ENCODE measurements around the gene TLX2. TPM values are rescaled to one million over a fixed set of nuclear protein-coding genes. Genes with fewer than 3 reads are reported as not detected.

Gene TLX2
- total RNA-seq, 3 donors from 2014 or later, result not detected

DNA sequence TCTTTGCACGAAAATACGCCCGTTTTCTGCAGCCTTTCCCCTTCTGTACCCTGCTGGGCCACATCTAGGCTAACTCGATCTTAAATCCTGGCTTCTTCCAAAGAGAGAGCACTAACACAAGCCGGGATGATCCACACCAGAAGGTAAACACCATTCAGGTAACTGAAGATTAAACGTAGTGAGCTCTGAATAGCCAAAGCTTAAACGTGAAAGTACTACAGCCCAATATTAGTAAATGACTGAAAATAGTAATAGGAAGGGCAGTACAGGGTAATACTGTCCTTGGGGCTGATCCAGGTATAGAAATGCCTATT is 41.3 kb upstream of the TLX2 start:
- DNase-seq (ENCODE audit: low spot score in 2 of 2), result no peak
- Histone ChIP-seq H3K27me3 (no peaks in the 10 kb centered on the region), H3K36me3 (no peaks in the 10 kb centered on the region), H3K9me3 (no peaks in the 10 kb centered on the region), H3K4me1 (peaks cover 4 to 5% of the 10 kb centered on the region in 2 donors), H3K27ac (peak overlapping the region; percentile 82 to 96), H3K4me3 (peak overlapping the region; percentile 67 to 96 (median 77))
- intact Hi-C loops (cut with DNase I; ENCODE audit: low total_unique reads), result no loop called here
- TF ChIP-seq, protein P1, sequence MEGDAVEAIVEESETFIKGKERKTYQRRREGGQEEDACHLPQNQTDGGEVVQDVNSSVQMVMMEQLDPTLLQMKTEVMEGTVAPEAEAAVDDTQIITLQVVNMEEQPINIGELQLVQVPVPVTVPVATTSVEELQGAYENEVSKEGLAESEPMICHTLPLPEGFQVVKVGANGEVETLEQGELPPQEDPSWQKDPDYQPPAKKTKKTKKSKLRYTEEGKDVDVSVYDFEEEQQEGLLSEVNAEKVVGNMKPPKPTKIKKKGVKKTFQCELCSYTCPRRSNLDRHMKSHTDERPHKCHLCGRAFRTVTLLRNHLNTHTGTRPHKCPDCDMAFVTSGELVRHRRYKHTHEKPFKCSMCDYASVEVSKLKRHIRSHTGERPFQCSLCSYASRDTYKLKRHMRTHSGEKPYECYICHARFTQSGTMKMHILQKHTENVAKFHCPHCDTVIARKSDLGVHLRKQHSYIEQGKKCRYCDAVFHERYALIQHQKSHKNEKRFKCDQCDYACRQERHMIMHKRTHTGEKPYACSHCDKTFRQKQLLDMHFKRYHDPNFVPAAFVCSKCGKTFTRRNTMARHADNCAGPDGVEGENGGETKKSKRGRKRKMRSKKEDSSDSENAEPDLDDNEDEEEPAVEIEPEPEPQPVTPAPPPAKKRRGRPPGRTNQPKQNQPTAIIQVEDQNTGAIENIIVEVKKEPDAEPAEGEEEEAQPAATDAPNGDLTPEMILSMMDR (IDR thresholded peaks at IDR 0.05), result no peak

- intact Hi-C loops (cut with DNase I; ENCODE audit: low total_unique reads), result no loop called here
- Histone ChIP-seq H3K36me3 (no peaks in the 10 kb centered on the region), H3K4me1 (peaks cover 4 to 5% of the 10 kb centered on the region in 2 donors), H3K27me3 (no peaks in the 10 kb centered on the region), H3K9me3 (no peaks in the 10 kb centered on the region), H3K27ac (no peak overlapping the region), H3K4me3 (no peak overlapping the region)
- no peak for DNase-seq (ENCODE audit: low spot score in 2 of 2)
- TF ChIP-seq POLR2A (IDR thresholded peaks at IDR 0.05), result no peak
- TF ChIP-seq POLR2AphosphoS5 (IDR thresholded peaks at IDR 0.05), result no peak
- TF ChIP-seq, protein P1 (IDR thresholded peaks at IDR 0.05), result no peak
Observed at GRCh38 chr2:74474481-74474880, 39.8 kb upstream of the TLX2 start.

DNA sequence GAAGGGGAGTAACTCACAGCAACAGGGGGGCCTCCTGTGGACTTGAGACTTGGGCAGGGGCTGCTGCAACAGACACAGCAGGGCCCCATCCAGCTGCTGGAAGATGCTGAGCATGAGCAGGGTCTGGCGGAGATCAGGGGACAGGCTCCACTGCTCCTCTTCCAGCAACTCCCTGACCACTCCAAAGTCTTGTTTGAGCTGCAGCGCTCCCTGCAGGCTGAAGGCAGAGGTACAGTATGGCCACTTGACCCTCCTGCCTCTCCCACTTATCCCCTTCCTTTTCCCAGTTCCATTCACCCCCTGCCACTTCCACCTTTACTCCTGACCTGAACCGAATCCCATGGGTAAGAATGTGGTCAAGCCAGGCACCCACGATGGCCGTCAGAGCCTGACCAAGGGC is 39.4 kb upstream of the TLX2 start:
- no peak overlapping the region for H3K4me3 ChIP-seq
- H3K27me3 ChIP-seq, result no peaks in the 10 kb centered on the region
- TF ChIP-seq POLR2A (IDR thresholded peaks at IDR 0.05) (no peak), POLR2AphosphoS5 (IDR thresholded peaks at IDR 0.05) (no peak)
- TF ChIP-seq, protein P1 (IDR thresholded peaks at IDR 0.05), result no peak
- H3K4me1 ChIP-seq, result peaks cover 4 to 5% of the 10 kb centered on the region in 2 donors
- H3K9me3 ChIP-seq, result no peaks in the 10 kb centered on the region
- intact Hi-C loops (cut with DNase I; ENCODE audit: low total_unique reads), result no loop called here
- no peak overlapping the region for H3K27ac ChIP-seq
- DNase-seq (ENCODE audit: low spot score in 2 of 2), result no peak
- H3K36me3 ChIP-seq, result no peaks in the 10 kb centered on the region

DNA sequence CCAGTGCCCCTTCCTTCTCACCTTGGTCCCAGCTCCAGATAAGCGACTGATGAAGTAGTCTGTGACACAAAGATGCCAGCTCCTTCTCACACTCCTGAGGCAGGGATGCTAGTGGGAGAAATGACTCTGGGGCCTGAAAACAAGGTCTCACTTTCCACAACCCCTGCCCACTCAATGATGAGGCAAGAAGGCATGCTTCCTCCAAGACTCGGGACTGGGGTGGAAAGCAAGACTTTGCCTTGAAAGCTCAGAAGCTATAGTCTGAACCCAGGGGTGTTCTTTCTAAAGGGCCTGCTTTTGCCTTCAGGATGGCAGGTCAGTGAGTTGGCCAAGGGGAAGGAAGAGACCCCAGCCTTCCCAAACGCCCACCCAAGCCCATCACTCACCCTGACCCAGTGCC is 32.8 kb upstream of the TLX2 start:
- peaks cover 8 to 14% of the 10 kb centered on the region in 2 donors for H3K4me1 ChIP-seq
- H3K27me3 ChIP-seq, result no peaks in the 10 kb centered on the region
- peak overlapping the region; percentile 71 to 99 (median 89) for H3K4me3 ChIP-seq
- no peak for DNase-seq (ENCODE audit: low spot score in 2 of 2)
- TF ChIP-seq POLR2AphosphoS5 (IDR thresholded peaks at IDR 0.05) (no peak), POLR2A (IDR thresholded peaks at IDR 0.05) (no peak)
- TF ChIP-seq, protein P1 (IDR thresholded peaks at IDR 0.05), result no peak
- intact Hi-C loops (cut with DNase I; ENCODE audit: low total_unique reads), result loop anchor here (5.0 kb wide), 1 partner anchor 101 kb away; no protein-coding TSS in a partner anchor
- no peaks in the 10 kb centered on the region for H3K9me3 ChIP-seq
- no peak overlapping the region for H3K27ac ChIP-seq
- H3K36me3 ChIP-seq, result no peaks in the 10 kb centered on the region

DNA sequence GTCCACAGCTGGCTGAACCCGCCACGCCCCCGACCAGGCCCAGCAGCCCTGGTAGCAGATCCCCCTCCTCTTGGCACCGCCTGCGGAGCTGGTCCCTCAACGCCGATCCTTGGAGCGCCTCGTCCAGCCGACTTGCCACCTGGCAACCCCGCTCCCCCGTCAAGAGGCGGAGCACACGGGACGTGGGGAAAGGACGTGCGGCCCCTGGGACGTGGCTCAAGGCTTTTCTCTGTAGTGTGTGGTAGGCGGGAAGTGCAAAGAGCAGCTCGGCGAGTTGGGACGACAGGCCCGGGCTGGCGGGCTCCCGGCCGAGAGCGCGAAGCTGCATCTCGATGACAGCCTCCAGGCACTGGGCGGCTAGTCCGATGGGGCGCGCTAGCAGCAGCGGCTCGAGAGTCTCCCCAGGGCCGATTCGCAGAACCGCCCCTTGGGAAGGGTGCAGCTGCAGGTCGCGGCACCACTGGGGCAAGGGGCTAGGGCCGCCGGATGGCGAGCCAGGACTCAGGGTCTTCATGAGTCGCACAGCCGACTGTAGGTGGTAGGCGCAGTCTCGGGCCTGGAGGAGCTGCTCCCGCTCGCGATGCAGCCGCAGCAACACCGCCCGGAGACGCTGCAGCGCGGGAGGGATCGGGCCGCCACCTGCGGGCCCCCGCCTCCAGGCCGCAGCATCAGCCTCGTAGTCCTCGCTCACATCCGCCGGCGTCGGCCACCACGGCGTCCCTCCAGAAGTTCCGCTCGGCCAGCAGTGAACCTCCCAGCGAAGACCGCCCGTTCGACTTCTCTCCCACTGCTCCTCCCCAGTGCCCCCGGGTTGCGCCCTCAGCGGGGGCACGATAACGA is 32.1 kb upstream of the TLX2 start:
- H3K36me3 ChIP-seq, result no peaks in the 10 kb centered on the region
- peak overlapping the region; percentile 90 to 94 for H3K27ac ChIP-seq
- peak overlapping the region; percentile 71 to 99 (median 89) for H3K4me3 ChIP-seq
- intact Hi-C loops (cut with DNase I; ENCODE audit: low total_unique reads), result loop anchor here (5.0 kb wide), 1 partner anchor 100 kb away; no protein-coding TSS in a partner anchor
- no peaks in the 10 kb centered on the region for H3K9me3 ChIP-seq
- H3K4me1 ChIP-seq, result peaks cover 8 to 14% of the 10 kb centered on the region in 2 donors
- TF ChIP-seq, protein P1 (IDR thresholded peaks at IDR 0.05), result no peak
- no peak for TF ChIP-seq POLR2A (IDR thresholded peaks at IDR 0.05)
- TF ChIP-seq POLR2AphosphoS5 (IDR thresholded peaks at IDR 0.05), result no peak
- H3K27me3 ChIP-seq, result no peaks in the 10 kb centered on the region
- no peak for DNase-seq (ENCODE audit: low spot score in 2 of 2)

All from breast epithelium (tissue), 4 donors.